GM19397 (cell line): ENCODE measurements around the gene SH2D3A.
"Not testable (repeated sequence)": the region's sequence is repeated elsewhere in the genome, so short reads cannot be mapped to it uniquely, and the experiment has no call there.

ENCODE experiments used
- ATAC-seq: cut with Tn5 transposase; IDR thresholded peaks from one replicate; pipeline ENCODE4 v1.9.1; 2021; ENCODE audit warnings: mild to moderate bottlenecking, moderate library complexity; ENCODE audit not compliant: unreplicated experiment

The SH2D3A gene

DNA sequence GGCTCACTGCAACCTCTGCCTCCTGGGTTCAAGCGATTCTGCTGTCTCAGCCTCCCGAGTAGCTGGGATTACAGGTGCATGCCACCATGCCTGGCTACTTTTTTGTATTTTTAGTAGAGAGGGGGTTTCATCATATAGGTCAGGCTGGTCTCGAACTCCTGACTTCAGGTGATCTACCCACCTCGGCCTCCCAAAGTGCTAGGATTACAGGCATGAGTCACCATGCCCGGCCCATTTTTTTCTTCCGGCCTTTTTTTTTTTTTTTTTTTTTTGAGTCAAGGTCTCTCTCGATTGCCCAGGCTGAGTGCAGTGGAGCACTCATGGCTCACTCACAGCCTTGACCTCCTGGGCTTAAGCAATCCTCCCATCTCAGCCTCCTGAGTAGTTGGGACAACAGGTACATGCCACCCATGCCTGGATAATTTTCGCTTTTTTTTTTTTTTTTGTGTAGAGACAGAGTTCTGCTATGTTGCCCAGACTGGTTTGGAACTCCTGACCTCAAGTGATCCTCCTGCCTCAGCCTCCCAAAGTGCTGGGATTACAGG lies 4.9 kb downstream of the SH2D3A start:
- not testable (repeated sequence) for ATAC-seq

DNA sequence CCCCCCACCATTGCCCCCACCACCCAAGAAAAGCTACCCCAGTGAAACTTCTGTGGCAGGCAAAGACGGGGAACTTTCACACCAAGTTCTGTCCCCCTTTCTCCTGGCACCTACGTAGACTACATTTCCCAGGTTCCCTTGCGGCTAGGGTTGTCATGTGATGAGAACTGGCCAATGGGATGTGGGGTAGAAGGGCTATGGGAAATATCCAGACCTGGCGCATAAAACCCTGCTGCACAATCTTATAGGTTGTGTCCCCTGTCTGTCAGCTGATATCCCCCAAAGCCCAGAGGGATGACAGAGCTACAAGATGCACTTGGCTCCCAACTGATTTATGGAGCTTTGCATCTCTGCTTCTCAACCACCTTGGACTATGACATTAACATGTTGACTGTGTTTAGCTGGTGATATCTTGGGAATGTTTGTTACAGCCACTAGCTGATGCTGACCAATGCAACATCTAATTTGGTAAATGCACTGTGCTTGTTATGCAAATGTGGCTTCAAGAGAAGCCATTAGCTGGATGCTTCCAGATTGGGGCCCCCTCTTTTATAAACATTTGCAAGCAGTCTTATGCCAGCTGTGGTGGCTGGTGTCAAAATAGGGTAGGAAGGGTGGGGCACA lies 6.1 kb downstream of the SH2D3A start:
- ATAC-seq = no peak

DNA sequence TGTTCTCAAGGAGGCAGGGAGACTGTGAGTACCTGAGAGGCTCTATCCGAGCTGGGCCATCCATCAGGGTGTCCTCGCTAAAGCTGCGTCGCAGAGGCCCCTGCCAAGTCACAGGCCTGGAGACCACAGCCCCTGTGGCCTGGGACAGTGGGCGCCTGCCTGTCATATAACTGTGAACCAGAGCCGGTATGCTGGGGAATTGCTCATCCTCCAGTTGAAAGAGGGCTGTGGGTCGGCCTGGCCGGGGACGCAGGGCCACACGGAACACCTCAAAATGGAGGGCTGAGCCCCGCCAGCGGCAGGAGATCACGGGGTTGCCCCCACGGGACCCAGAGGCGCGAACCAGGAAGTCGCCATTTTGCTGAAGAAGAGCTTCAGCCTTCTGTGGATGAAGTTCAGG lies 6.6 kb downstream of the SH2D3A start:
- ATAC-seq = no peak

GRCh38 chr19:6754653-6755463 lies 12.4 kb downstream of the SH2D3A start:
- no peak for ATAC-seq

GRCh38 chr19:6754136-6754535 lies 13.1 kb downstream of the SH2D3A start:
- ATAC-seq = no peak

DNA sequence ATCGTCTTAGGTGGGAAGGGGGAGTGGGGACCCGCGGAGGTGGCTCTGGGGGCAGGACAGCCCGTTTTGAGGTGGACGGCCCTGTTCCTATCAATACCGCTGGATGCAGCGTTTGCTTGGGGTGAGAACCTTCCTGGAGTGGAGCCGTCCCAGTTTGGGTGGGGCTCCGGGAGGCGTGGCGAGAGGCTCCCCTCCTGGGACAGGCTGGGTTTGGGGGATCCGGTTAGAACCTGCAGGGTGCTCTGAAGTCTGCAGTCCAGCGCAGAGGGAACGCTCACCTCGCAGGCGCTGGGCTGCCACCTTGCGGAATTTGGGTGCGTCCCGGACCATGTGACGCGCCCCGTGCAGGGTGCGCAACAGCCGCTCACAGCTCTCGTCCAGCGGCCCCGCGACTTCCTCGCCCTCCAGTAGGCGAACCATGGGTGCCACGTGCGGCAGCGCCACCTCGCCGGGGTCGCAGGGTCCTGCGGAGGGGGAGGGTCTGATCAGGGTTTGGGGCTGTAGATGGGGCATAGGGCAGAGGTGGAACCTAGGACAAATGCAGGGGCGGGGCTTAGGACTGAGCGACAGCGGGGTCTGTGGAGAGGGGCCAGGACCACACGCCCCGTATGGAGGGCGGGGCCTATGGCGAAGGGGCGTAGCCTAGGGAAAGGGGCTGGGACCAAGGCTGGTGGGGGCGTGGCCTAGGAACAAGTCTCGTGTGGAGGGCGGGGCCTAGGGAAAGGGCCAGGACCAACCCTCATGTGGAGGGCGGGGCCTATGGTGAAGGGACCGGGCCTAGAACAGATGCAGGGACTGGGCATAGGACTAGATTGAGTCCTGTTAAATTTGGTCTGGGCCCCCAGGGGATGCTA lies 13.8 kb downstream of the SH2D3A start:
- peak; percentile 77 for ATAC-seq

GRCh38 chr19:6752256-6753177 lies 14.7 kb downstream of the SH2D3A start:
- no peak for ATAC-seq

DNA sequence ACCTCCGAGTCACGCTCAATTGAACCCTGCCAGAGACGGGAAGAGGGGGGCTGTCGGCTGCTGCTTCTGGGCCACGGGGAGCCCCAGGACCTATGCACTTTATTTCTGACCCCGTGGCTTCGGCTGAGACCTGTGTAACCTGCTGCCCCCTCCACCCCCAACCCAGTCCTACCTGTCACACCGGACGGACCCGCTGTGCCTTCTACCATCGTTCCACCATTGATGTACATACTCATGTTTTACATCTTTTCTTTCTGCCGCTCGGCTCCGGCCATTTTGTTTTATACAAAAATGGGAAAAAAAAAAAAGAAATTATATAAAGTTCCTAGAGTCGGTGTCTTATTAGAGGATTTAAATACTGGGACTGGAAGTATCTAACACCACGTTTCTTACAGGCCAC lies 16.0 kb downstream of the SH2D3A start:
- ATAC-seq = no peak

GRCh38 chr19:6750062-6750461 lies 17.2 kb downstream of the SH2D3A start:
- ATAC-seq = no peak

- not testable (repeated sequence) for ATAC-seq
Measured at GRCh38 chr19:6748543-6748942, 18.7 kb downstream of the SH2D3A start.

DNA sequence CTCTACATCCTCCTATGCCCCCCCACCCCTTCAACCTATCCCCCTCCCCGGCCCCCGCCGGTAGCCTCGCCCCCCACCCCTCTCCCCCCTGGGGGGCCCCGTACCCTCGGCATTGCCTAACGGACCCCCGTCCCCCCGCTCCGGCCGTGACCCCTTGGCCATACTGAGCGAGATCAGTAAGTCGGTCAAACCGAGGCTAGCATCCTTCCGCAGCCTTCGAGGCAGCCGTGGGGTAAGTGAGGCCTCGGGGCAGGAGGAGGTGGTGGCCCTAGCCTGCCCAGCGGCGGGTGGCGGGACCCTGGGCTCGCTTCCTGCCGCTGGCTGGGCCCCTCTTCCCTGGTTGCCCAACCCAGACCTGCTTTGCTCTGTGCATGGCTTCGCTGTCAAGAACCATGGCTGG lies 21.3 kb downstream of the SH2D3A start:
- no peak for ATAC-seq

DNA sequence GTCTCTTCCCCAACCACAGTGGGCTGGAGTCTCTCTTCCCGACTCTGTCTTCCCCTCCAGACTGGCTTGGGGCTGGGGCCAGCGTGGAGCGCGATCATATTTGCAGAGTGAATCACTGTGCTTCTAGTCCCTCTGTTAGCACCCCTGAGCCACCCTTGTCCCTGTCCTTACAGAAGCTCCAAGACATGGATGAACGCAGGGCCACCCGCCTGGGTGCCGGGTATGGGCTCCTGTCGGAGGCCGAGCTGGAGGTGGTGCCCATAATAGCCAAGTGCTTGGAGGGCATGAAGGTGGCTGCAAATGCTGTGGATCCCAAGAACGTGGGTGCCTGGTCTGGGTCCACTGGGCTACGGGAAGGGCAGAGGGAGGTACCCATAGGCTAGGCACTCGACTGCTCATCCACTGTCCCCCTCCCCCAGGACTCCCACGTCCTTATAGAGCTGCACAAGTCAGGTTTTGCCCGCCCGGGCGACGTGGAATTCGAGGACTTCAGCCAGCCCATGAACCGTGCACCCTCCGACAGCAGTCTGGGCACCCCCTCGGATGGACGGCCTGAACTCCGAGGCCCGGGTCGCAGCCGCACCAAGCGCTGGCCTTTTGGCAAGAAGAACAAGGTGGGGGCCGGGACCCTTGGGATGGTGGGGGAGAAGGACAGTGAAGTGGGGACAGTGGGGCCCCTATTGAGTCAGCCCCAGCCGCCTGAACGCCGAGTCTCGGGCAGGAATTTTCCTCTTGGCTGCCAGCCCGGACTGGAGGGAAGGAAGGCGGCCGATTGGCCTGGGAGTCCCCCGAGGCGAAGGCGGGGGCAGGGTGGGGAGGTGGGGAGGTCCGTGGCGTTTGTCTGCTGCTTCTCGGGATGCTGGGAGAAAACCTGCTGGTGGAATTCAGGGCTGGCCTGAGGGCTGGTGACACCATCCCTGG lies 22.6 kb downstream of the SH2D3A start:
- no peak for ATAC-seq

GRCh38 chr19:6743714-6744380 lies 23.4 kb downstream of the SH2D3A start:
- no peak for ATAC-seq

- ATAC-seq = no peak
Measured at GRCh38 chr19:6743066-6743465, 24.2 kb downstream of the SH2D3A start.

DNA sequence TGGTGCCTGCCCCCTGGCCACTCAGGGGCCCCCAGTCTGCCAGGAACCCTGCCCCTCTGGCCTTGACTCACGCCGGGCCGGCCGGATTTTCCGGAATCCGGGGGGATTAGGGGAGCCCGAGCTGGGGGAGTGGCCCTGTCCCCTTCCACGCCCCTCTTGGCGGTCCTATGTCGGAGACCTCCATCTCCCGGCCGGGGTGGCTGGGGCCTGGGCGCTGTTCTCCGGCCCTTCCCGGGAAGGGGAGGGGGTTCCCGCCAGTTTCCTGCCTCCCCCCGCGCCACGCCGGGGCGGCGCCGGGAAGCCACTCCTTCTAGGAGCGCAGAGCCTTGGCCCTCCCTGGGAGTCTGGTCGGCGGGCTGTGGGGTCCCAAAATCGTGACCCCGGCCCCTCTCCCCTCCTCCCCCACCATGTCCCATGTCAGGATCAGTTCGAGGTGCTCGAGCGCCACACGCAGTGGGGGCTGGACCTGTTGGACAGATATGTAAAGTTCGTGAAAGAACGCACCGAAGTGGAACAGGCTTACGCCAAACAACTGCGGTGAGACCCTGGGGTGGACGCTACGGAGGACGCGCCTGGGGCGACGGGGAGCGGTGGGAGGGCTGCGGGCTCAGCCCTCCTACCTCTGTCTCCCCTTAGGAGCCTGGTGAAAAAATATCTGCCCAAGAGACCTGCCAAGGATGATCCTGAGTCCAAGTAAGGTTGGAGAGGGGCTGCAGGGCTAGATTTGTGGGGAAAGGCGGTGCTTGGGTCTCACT lies 26.5 kb downstream of the SH2D3A start:
- ATAC-seq = no peak

- no peak for ATAC-seq
Measured at GRCh38 chr19:6739883-6740588, 27.2 kb downstream of the SH2D3A start.

- ATAC-seq = no peak
Measured at GRCh38 chr19:6739390-6739882, 27.8 kb downstream of the SH2D3A start, which contains the start of gene TRIP10. Gene TRIP10 (plus strand): TSS chr19:6739680. CDS start chr19:6739762, 82 bp downstream.
